CD4-positive, alpha-beta memory T cell (primary cell): ENCODE results near the gene FAM89B. TPM values are rescaled to one million over a fixed set of nuclear protein-coding genes. Genes with fewer than 3 reads are reported as not detected.

Experiments used
- CTCF ChIA-PET: fragments of 350-600 bp; sonication (Branson Sonifier 250); formaldehyde crosslinking; loops from one replicate; lab custom pipeline; 2021; ENCODE audit warnings: inconsistent platforms; ENCODE audit not compliant: partially characterized antibody; lab: Charles Lee
- POLR2A ChIA-PET: fragments of 350-600 bp; sonication (Branson Sonifier 250); formaldehyde crosslinking; loops from one replicate; lab custom pipeline; 2021; ENCODE audit not compliant: partially characterized antibody; lab: Charles Lee
- DNase-seq, 5 donors: peaks; one replicate each; pipeline versions ENCODE4 v3.0.0 to v3.0.0-alpha.2; 2020 to 2022; ENCODE audit warnings: mixed read lengths in 1 of 5
- H3K27ac ChIP-seq: one replicate; pipeline ENCODE4 v1.7.0; 2013; ENCODE audit warnings: low read depth, low read length
- H3K27me3 ChIP-seq: 2 replicates; pipeline ENCODE4 v1.7.0; 2013; ENCODE audit warnings: mild to moderate bottlenecking, low read length, moderate library complexity; ENCODE audit not compliant: insufficient read depth
- H3K36me3 ChIP-seq: 2 replicates; pipeline ENCODE4 v1.7.0; 2013; ENCODE audit warnings: mild to moderate bottlenecking, low read length, moderate library complexity; ENCODE audit not compliant: insufficient read depth
- H3K4me1 ChIP-seq: 2 replicates; pipeline ENCODE4 v1.7.0; 2013; ENCODE audit warnings: mild to moderate bottlenecking, low read length, moderate library complexity; ENCODE audit not compliant: insufficient read depth
- H3K4me3 ChIP-seq, 2 donors: one replicate each; pipeline ENCODE4 v1.7.0; 2013; ENCODE audit warnings: low read length in 2 of 2, mild to moderate bottlenecking in 1 of 2
- H3K9me3 ChIP-seq, 2 donors: one replicate each; pipeline ENCODE4 v1.7.0; 2013; ENCODE audit warnings: low read length in 2 of 2, control low read depth in 1 of 2; ENCODE audit not compliant: control insufficient read depth in 1 of 2
- H3K27ac Mint-ChIP-seq, 7 donors: one replicate each; pipeline ENCODE4 v1.8.0; 2020 to 2021; ENCODE audit warnings: mixed read lengths in 7 of 7, mild to moderate bottlenecking in 6 of 7, inconsistent platforms in 3 of 7, moderate library complexity in 3 of 7
- H3K27me3 Mint-ChIP-seq, 2 donors: one replicate each; pipeline ENCODE4 v1.8.0; 2020 to 2021; ENCODE audit warnings: mixed read lengths in 2 of 2
- H3K36me3 Mint-ChIP-seq, 2 donors: one replicate each; pipeline ENCODE4 v1.8.0; 2020 to 2021; ENCODE audit warnings: mixed read lengths in 2 of 2, inconsistent platforms in 1 of 2, mild to moderate bottlenecking in 1 of 2
- H3K4me1 Mint-ChIP-seq, 4 donors: one replicate each; pipeline ENCODE4 v1.8.0; 2020 to 2021; ENCODE audit warnings: mixed read lengths in 4 of 4, mild to moderate bottlenecking in 1 of 4
- H3K4me3 Mint-ChIP-seq, 8 donors: one replicate each; pipeline ENCODE4 v1.8.0; 2020 to 2021; ENCODE audit warnings: mixed read lengths in 8 of 8, mild to moderate bottlenecking in 7 of 8, moderate library complexity in 6 of 8, inconsistent platforms in 3 of 8
- H3K9me3 Mint-ChIP-seq, 8 donors: one replicate each; pipeline ENCODE4 v1.8.0; 2020 to 2021; ENCODE audit warnings: mixed read lengths in 8 of 8, mild to moderate bottlenecking in 5 of 8, inconsistent platforms in 3 of 8, moderate library complexity in 1 of 8
- intact Hi-C: fragments of 100-400 bp; cut with micrococcal nuclease; formaldehyde crosslinking; loops from one replicate; pipeline ENCODE4 v1.15.1; 2023
- polyA plus RNA-seq, 2 donors: library from polyadenylated mRNA; unstranded; fragments of 300-500 nt; fragmentation: Illumina TruSeq; gene quantifications; one replicate each; pipeline ENCODE4 v1.2.3, GENCODE V29; 2021
- total RNA-seq, 2 experiments: library from RNA; stranded (reverse); gene quantifications; one replicate each; pipeline ENCODE4 v1.2.3, GENCODE V29; 2021

The FAM89B gene
- total and polyA plus RNA-seq, 4 experiments from 2014 or later, result 68.9 to 164 (median 101) TPM

GRCh38 chr11:65573391-65574079 lies 1.2 kb downstream of the FAM89B start:
- H3K4me1 Mint-ChIP-seq, result peaks cover 34 to 88% (median 60%) of the 10 kb centered on the region in 4 donors
- Histone ChIP-seq H3K4me3 (peak overlapping the region; percentile 71 to 89), H3K4me1 (peaks cover 69% of the 10 kb centered on the region), H3K36me3 (no peaks in the 10 kb centered on the region), H3K27me3 (no peaks in the 10 kb centered on the region), H3K27ac (peak overlapping the region; percentile 99), H3K9me3 (no peaks in the 10 kb centered on the region)
- peak overlapping the region; percentile 89 to 94 (median 91) for H3K4me3 Mint-ChIP-seq
- no peaks in the 10 kb centered on the region for H3K9me3 Mint-ChIP-seq
- CTCF ChIA-PET, result interaction anchor here (0.6 to 4.8 kb wide), 17 partner anchors 10 to 451 kb away, joined by 3 to 66 read pairs (median 5); partner anchors contain the start of genes MAP3K11, PCNX3 and SCYL1
- peaks cover 0 to 52% of the 10 kb centered on the region in 2 donors for H3K36me3 Mint-ChIP-seq
- DNase-seq, result peak in 2 of 5 donors; percentile 36 to 51
- intact Hi-C loops, result loop anchor here (1.0 to 5.0 kb wide), 7 partner anchors 15 to 546 kb away; partner anchors contain the start of genes PCNX3, SCYL1 and SNX15
- peak overlapping the region; percentile 90 to 99 (median 93) for H3K27ac Mint-ChIP-seq
- POLR2A ChIA-PET, result interaction anchor here (0.5 to 17.1 kb wide), 24 partner anchors 10 to 327 kb away, joined by 3 to 403 read pairs (median 6); partner anchors contain the start of genes CCDC85B, FOSL1, LTBP3 and MALAT1
- H3K27me3 Mint-ChIP-seq, result peaks cover 0 to 3% of the 10 kb centered on the region in 2 donors

- Mint-ChIP-seq H3K9me3 (no peaks in the 10 kb centered on the region), H3K4me1 (peaks cover 30 to 84% (median 58%) of the 10 kb centered on the region in 4 donors), H3K27me3 (peaks cover 0 to 3% of the 10 kb centered on the region in 2 donors), H3K36me3 (peaks cover 0 to 53% of the 10 kb centered on the region in 2 donors), H3K27ac (peak overlapping the region; percentile 97 to 99 (median 98)), H3K4me3 (peak overlapping the region; percentile 93 to 99 (median 96))
- ChIA-PET CTCF (interaction anchor here (1.1 to 4.8 kb wide), 8 partner anchors 11 to 41 kb away, joined by 3 to 50 read pairs (median 14); partner anchors contain the start of genes MAP3K11 and PCNX3), POLR2A (interaction anchor here (0.5 to 17.1 kb wide), 23 partner anchors 14 to 798 kb away, joined by 3 to 403 read pairs (median 33); partner anchors contain the start of genes CCDC85B, KCNK7, LTBP3 and MALAT1)
- Histone ChIP-seq H3K36me3 (peaks cover 2% of the 10 kb centered on the region), H3K4me1 (peaks cover 69% of the 10 kb centered on the region), H3K9me3 (no peaks in the 10 kb centered on the region), H3K27ac (peak overlapping the region; percentile 99), H3K27me3 (no peaks in the 10 kb centered on the region), H3K4me3 (peak overlapping the region; percentile 75 to 89)
- DNase-seq, result peak; percentile 81 to 92 (median 84)
- intact Hi-C loops, result loop anchor here (1.0 to 5.0 kb wide), 7 partner anchors 14 to 547 kb away; partner anchors contain the start of genes PCNX3, SCYL1 and SNX15
These were observed 1.9 kb downstream of the FAM89B start for GRCh38 chr11:65574109-65574810.

- peak overlapping the region; percentile 97 to 99 (median 98) for H3K27ac Mint-ChIP-seq
- peaks cover 9% of the 10 kb centered on the region for H3K36me3 ChIP-seq
- peaks cover 0 to 54% of the 10 kb centered on the region in 2 donors for H3K36me3 Mint-ChIP-seq
- H3K4me1 Mint-ChIP-seq, result peaks cover 27 to 80% (median 56%) of the 10 kb centered on the region in 4 donors
- H3K4me3 Mint-ChIP-seq, result peak overlapping the region; percentile 93 to 99 (median 96)
- H3K27me3 ChIP-seq, result no peaks in the 10 kb centered on the region
- H3K4me1 ChIP-seq, result peaks cover 66% of the 10 kb centered on the region
- intact Hi-C loops, result loop anchor here (1.0 to 5.0 kb wide), 7 partner anchors 13 to 548 kb away; partner anchors contain the start of genes PCNX3, SCYL1 and SNX15
- no peaks in the 10 kb centered on the region for H3K9me3 Mint-ChIP-seq
- peak overlapping the region; percentile 99 for H3K27ac ChIP-seq
- ChIA-PET POLR2A (interaction anchor here (0.5 to 17.1 kb wide), 32 partner anchors 9 to 799 kb away, joined by 3 to 403 read pairs (median 5); partner anchors contain the start of genes C11orf68, DRAP1, KCNK7 and LTBP3), CTCF (interaction anchor here (0.6 to 5.1 kb wide), 9 partner anchors 9 to 136 kb away, joined by 3 to 50 read pairs (median 5); no protein-coding TSS in a partner anchor)
- peak overlapping the region; percentile 75 to 89 for H3K4me3 ChIP-seq
- H3K9me3 ChIP-seq, result no peaks in the 10 kb centered on the region
- peak in 2 of 5 donors; percentile 43 to 49 for DNase-seq
- H3K27me3 Mint-ChIP-seq, result peaks cover 0 to 3% of the 10 kb centered on the region in 2 donors
These were observed 2.7 kb downstream of the FAM89B start for GRCh38 chr11:65574811-65575567.

GRCh38 chr11:65575568-65576231 lies 3.4 kb downstream of the FAM89B start, which contains the start of gene EHBP1L1:
EHBP1L1 (plus strand) TSS chr11:65576053; CDS start chr11:65576303, 250 bp downstream.
- Histone ChIP-seq H3K27ac (peak within 1 kb of the TSS; percentile 99), H3K4me3 (peak within 1 kb of the TSS; percentile 88 to 89), H3K27me3 (no peaks in the 10 kb centered on the region), H3K4me1 (peaks cover 66% of the 10 kb centered on the region), H3K36me3 (peaks cover 16% of the 10 kb centered on the region), H3K9me3 (no peaks in the 10 kb centered on the region)
- peak within 1 kb of the TSS; percentile 97 to 99 (median 98) for H3K27ac Mint-ChIP-seq
- peaks cover 0 to 54% of the 10 kb centered on the region in 2 donors for H3K36me3 Mint-ChIP-seq
- no peaks in the 10 kb centered on the region for H3K27me3 Mint-ChIP-seq
- H3K4me1 Mint-ChIP-seq, result peaks cover 25 to 76% (median 52%) of the 10 kb centered on the region in 4 donors
- POLR2A ChIA-PET, result interaction anchor here (0.6 to 17.1 kb wide), 36 partner anchors 8 to 737 kb away, joined by 3 to 403 read pairs (median 4); partner anchors contain the start of genes C11orf68, DRAP1, KCNK7 and LTBP3
- peak; percentile 71 to 87 (median 81) for DNase-seq
- CTCF ChIA-PET, result interaction anchor here (0.6 to 5.1 kb wide), 14 partner anchors 9 to 135 kb away, joined by 3 to 50 read pairs (median 3); no protein-coding TSS in a partner anchor
- intact Hi-C loops, result loop anchor here (2.0 kb wide), 2 partner anchors 51 to 77 kb away; partner anchors contain the start of gene SCYL1
- no peaks in the 10 kb centered on the region for H3K9me3 Mint-ChIP-seq
- H3K4me3 Mint-ChIP-seq, result peak within 1 kb of the TSS; percentile 93 to 99 (median 96)

GRCh38 chr11:65576232-65576866 lies 4.0 kb downstream of the FAM89B start:
- Mint-ChIP-seq H3K4me1 (peaks cover 22 to 69% (median 47%) of the 10 kb centered on the region in 4 donors), H3K9me3 (no peaks in the 10 kb centered on the region), H3K36me3 (peaks cover 0 to 53% of the 10 kb centered on the region in 2 donors), H3K4me3 (peak overlapping the region; percentile 86 to 91 (median 88)), H3K27ac (peak overlapping the region; percentile 84 to 94 (median 91)), H3K27me3 (no peaks in the 10 kb centered on the region)
- POLR2A ChIA-PET, result interaction anchor here (0.7 to 17.1 kb wide), 27 partner anchors 8 to 736 kb away, joined by 3 to 403 read pairs (median 8); partner anchors contain the start of genes DPF2, KAT5, KCNK7 and LTBP3
- CTCF ChIA-PET, result interaction anchor here (0.7 to 5.1 kb wide), 13 partner anchors 9 to 72 kb away, joined by 3 to 50 read pairs (median 3); partner anchors contain the start of gene SCYL1
- no peaks in the 10 kb centered on the region for H3K9me3 ChIP-seq
- intact Hi-C loops, result no loop called here
- no peak for DNase-seq
- peak overlapping the region; percentile 62 to 88 for H3K4me3 ChIP-seq
- peaks cover 23% of the 10 kb centered on the region for H3K36me3 ChIP-seq
- H3K27ac ChIP-seq, result peak overlapping the region; percentile 75
- H3K4me1 ChIP-seq, result peaks cover 59% of the 10 kb centered on the region
- H3K27me3 ChIP-seq, result no peaks in the 10 kb centered on the region
